CD4-positive, alpha-beta T cell treated with Interleukin-12 subunit alpha and Interleukin-12 subunit beta, for 1 hour (primary cell): Measurements from ENCODE around the gene RAD17.
"Not testable (repeated sequence)": the region's sequence is repeated elsewhere in the genome, so short reads cannot be mapped to it uniquely, and the experiment has no call there.

Source experiments
- DNase-seq: peaks from one replicate; pipeline ENCODE4 v3.0.0-alpha.2; 2020

RAD17 gene

DNA sequence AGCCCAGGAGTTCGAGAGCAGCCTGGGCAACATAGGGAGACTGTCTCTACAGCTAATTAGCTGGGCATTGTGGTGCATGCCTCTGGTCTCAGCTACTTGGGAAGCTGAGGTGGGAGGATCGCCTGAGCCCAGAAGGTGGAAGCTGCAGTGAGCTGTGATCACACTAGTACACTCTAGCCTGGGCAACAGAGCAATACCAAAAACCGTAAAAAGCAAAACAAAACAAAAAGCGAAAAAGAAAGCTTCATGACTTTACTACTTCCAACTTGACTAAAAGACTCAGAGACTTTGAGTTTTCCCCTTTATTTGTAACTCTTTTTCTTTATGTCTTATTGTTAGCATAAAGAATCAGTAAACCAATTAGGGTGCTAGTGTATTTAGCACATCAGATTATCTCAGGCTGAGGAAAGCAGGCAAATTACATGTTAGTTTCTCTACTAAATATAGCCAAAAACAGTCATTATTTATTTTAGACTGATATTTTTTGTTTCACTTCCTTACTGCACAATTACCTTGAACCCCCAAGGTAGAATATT lies 5.4 kb downstream of the RAD17 start:
- DNase-seq = no peak

DNA sequence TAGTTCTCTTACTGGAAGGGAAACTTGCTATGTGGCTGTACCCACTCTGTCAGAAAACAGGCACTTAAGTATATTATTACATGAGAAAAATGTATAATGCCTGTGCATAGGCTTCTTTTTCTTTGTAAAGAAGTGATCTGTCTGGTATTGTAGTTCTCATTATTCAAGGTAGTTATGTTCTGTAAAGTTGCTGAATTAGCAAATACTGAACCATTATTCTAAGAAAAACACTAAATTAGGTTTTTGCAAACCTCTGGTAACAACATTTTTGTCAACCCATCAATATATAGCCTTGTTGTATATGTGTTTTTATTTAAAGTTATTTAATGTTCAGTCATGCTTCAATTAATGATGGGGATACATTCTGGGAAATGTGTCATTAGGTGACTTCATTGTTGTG lies 8.8 kb downstream of the RAD17 start:
- no peak for DNase-seq

DNA sequence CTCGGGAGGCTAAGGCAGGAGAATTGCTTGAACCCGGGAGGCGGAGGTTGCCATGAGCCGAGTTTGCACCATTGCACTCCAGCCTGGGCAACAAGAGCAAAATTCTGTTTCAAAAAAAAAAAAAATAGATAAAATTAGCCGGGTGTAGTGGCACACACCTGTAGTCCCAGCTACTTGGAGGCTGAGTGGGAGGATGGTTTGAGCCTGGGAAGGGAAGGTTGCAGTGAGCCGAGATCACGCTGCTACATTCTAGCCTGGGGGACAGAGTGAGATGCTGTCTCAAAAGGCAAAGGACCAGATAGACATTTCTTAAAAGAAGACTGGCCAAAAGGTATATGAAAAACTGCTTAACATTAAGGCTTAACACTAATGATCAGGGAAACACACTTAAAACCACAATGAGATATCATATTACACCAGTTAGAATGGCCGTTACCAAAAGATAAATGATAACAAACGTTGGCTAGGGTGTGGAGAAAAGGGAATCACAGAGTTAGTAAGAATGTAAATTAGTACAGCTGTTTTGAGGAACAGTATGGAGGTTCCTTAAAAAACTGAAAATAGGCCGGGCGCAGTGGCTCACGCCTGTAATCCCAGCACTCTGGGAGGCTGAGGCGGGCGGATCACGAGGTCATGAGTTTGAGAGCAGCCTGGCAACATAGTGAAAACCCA lies 35.2 kb downstream of the RAD17 start:
- DNase-seq = no peak

DNA sequence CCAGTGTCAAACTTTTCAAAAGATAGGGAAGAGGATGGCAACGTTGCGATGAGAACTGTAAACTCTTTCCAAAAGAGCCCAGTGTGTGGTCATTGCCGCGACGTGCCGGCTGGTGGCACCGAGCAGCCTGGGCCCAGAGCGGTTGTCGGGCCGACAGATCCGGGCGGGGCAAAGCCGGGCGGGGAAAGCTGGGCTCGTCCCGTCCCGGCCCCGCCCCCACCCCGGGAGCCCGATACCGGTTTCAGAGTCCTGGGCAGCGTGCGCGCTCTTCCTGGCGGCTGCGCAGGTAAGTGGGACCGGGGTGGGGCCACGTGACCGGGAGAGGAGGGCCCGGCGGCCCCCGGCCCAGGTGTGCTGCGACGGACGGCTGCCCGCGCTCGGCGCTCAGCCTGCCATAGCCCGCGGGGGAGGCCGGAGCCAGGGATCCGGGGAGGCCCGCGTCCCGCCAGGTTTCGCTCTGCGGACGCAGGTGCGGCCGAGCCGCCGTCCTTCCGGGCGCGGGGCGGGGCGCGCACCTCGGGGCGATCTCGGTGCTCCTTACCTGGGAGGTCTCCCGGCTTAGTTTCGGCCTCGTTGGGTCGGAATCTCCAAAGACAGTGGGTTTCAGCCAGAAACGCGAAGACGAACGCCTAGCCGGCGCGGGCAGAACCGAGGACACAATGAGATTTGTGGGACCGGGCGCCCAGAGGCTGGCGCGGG lies 45.4 kb downstream of the RAD17 start, which contains the start of gene MARVELD2:
MARVELD2 (plus strand) TSS at position 232 of the 699 bp plus-strand sequence. CDS start 4,270 bp downstream, outside the sequence.
- peak; percentile 49 for DNase-seq

DNA sequence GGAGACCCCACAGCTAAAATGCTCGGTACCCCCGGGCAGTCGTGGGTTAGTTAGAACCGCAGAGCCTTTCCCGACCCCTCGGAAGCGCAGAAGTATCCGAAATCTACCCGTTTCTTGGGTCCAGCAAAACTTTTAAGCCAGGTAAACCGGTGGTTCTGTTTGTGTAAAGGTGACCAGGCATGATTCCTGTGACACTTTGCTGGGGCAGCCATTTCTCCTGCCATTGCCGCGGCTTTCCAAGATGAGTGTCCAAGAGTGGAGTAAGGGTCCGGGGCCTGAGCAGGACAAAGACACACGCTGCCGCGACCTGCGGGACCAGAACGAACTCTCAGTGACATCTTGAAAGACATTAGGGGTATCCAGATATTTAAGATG lies 46.0 kb downstream of the RAD17 start:
- DNase-seq = no peak

DNA sequence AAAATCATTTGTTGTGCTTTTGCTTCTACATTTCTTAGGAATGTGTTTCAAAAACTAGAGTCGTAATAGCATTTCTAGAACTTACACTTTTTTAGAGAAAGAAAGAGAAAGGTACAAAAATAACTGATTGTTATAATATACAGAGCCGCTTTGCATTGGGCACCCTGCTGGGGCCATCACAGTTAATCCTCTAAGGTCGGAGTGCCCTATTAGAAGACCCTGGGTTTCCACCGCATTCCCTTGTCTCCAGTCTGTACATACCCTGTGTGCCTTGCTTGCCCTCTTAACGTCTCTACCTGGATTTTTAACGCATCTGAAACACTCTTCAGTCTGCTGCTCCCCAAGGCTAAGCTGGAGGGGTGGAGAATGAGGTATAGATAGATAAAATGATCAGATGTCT lies 46.6 kb downstream of the RAD17 start:
- no peak for DNase-seq

DNA sequence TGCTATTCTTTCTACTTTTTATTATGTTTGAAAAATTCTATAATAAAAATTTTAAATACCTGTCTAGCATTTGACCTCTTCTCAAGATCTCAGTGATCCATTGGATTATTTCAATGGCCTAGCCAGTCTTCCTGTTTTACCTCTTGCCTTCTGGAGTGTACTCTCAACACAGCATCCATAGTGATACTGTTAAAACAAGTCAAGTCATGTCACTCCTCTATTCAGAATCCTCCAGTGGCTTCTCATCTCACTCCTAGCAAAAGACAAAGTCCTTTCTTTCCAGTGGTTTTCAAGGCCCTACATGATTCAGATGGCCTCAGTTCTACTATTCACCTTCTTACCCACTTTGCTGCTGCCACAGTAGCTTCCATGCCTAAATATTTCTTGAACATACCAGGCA lies 47.1 kb downstream of the RAD17 start:
- no peak for DNase-seq

DNA sequence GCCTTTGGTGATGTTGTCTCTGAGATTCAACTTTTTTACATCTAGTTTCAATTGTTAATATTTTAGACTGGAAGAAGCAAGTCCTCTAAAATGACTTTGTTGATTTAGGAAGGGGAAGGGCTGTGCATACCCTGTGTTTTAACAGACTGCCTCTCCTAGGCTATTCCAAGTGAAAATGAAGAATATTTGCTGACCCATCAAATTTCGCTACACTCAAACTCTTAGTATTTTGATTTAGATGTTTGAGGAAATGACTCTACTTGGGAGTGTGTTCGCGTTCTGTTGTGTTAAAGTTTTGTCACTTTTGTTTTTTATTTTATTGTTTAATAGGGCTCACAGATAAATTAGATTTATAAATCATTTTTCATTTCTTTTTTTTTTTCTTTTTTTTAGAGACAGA lies 48.9 kb downstream of the RAD17 start:
- DNase-seq = no peak

DNA sequence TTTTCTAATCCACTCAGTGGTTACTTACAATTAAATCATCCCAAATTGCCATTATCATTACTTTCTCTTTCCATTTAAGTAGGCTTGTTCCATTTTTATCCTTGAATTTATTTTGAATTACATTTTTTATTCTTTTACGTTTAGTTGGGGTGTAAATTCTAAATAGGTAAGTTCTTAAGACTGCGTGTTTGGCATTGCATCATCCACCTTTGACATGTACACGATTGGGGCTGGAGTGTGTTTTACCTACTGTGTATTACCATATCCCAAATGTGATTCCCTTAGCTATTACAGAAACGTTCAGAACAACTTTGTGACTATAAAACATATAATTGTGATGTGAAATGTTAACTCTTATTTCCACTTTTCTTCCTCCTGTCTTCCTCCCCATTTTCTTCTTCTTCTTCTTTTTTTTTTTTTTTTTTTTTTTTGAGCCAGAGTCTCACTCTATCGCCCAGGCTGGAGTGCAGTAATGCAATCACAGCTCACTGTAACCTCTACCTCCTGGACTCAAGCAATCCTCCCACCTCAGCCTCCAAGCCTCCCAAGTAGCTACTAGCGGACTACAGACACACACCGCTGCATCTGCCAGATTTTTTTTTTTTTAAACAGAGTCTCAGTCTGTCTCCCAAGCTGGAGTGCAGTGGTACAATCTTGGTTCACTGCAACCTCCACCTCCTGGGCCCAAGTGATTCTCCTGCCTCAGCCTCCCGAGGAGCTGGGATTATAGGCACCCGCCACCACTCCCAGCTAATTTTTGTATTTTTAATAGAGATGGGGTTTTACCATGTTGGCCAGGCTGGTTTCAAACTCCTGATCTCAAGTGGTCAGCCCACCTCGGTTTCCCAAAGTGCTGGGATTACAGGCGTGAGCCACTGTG lies 62.0 kb downstream of the RAD17 start:
- no peak for DNase-seq

DNA sequence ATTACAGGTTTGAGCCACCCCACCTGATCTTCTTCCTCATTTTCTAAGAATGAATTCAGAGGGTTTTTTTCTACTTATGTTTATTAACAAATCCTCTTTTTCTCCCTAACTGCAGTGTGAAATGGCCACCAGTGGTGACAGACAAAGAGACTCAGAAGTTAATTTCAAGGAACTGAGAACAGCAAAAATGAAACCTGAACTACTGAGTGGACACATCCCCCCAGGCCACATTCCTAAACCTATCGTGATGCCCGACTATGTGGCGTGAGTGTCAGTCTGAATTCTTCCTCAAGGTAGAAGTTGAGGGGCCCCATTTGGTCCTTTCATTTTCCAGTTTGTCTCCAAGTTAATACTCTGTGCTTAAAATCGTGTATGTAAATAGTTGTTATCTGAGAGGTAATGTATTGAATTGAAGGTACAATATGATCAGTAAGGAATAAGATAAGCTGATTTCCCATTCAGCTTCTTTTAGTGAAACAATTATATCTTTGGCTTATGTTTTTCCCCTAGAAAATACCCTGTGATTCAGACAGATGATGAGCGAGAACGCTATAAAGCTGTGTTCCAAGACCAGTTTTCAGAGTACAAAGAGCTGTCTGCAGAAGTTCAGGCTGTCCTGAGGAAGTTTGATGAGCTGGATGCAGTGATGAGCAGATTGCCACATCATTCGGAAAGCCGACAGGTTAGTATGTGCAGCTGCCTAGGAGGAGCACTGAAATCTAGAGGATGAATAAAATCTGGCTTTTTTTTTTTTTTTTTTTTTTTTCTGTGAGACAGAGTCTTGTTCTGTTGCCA lies 63.0 kb downstream of the RAD17 start:
- DNase-seq = no peak

DNA sequence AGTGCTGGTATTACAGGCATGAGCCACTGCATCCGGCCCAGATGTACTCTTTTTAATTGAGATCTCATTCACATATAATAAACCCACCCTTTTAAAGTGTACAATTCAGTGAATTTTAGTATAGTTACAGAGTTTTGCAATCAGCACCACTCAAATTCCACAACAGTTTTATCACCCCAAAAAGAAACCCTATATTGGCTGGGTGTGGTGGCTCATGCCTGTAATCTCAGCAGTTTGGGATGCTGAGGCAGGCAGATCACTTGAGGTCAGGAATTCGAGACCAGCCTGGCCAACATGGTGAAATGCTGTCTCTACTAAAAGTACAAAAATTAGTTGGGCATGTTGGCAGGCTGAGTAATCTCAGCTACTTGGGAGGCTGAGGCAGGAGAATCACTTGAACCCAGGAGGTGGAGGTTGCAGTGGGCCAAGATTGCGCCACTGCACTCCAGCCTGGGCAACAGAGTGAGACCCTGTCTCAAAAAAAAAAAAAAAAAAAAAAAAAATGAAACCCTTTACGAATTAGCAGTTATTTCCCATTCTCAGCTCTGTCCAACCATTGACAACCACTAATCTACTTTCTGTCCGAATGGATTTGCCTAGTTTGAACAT lies 65.8 kb downstream of the RAD17 start:
- DNase-seq = not testable (repeated sequence)

DNA sequence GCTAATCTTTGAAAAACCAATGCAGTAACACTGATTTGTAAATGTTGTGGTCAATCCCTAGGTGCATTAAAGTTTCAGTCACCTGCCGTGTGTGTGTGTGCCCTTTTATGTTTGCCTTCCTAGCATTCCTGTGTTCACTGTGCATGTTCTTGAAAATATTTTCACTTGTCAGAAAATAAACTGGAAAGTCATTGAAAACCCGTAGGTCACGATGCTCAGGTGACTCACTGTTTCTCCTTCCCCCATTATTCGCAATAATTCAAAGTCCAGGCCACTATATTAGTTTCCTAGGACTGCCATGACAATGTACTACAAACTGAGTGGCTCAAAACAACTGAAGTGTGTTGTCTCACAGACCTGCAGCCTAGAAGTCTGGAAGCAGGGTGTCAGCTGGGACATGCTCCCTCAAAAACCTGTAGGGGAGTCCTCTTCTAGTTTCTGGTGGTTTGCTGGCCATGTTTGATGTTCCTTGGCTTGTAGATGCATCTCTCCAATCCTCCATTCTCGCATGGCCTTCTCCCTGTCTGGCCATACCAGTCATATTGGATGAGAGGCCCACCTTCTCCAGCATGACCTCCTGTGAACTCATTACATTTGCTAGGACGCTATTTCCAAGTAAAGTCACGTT lies 74.6 kb downstream of the RAD17 start:
- no peak for DNase-seq

DNA sequence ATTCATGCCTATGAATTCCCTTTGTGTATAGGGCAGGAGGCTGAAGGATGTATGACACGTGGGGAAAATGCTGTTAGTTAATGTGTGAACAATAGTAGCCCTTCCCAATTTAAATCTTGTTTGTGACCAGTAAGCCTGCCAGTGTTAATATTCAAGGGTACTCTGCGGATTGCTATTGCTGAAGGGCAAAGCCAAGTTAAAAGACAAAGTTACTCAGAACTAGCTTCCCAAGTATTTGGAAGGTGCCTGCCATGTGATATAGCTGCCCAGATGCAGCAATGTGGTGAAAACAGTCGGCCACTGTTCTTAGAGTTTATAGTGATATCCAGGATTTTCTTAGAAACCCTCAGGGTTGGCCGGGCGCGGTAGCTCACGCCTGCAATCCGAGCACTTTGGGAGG lies 79.9 kb downstream of the RAD17 start:
- no peak for DNase-seq

DNA sequence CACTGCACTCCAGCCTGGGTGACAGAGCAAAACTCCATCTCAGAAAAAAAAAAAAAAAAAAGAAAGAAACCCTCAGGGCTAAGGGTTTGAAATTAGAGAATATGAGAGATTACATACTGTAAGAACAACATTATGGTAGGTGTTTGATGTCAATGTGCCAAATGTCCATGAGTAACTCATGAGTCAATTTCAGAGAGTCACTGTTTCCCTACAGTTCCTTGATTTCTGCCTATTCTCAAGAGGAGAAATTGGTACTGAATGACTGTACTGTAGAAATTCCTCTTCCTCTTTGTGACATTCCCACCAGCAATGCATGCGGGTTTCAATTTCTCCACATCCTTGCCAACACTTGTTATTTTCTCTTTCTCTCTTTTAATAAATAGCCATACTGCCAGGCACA lies 80.5 kb downstream of the RAD17 start:
- DNase-seq = no peak

DNA sequence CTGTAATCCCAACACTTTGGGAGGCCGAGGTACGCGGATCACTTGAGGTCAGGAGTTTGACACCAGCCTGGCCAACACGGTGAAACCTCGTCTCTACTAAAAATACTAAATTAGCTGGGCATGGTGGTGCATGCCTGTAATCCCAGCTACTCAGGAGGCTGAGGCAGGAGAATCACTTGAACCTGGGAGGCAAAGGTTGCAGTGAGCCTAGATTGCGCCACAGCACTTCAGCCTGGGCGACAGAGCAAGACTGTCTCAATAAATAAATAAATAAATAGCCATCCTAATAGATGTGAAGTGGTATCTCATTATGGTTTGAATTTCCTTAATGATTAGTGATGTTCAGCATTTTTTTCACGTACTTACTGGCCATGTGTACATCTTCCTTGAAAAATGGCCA lies 80.9 kb downstream of the RAD17 start:
- DNase-seq = not testable (repeated sequence)

DNA sequence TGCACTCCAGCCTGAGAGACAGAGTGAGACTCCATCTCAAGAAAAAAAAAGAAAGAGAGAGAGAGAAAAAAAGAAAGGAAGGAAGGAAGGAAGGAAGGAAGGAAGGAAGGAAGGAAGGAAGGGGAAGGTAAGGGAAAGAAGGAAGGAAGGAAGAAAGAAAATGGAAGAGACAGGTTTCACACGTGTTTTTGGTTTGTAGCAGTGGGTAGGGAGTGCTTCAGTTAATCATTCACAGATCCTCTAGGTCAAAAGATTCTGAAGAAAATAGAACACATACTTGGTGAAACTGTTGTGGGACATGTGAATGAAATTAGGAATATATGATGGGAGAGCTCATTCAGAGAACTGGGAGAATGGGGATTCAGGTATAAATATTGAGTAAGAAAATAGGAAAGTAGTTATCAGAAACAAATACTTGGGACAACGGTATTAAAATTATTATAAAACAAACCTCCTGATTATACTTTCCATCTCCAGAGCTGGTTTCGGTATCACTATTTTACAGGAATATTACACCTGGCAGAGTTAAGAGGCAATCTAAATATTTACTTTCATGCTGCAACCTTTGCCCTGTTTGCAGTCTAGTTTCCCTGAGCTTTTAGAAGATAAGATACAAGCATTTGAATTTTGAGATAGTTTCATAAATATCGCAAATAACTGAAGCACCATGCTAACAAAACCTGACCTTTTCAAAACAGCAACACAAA lies 82.5 kb downstream of the RAD17 start:
- DNase-seq = no peak

DNA sequence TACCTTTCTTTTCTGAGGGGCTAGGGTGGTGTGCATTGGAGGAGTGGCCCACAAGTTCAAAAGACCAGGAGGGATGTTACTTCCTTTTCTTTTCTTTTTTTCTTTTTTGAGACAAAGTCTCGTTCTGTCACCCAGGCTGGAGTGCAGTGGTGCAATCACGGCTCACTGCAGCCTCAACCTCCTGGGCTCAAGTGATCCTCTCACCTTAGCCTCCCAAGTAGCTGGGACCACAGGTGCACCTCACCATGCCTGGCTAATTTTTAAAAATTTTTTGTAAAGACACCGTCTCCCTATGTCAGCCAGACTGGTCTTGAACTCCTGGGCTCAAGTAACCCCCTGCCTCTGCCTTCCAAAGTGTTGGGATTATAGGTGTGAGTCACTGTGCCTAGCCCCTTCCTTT lies 83.9 kb downstream of the RAD17 start:
- DNase-seq = not testable (repeated sequence)

DNA sequence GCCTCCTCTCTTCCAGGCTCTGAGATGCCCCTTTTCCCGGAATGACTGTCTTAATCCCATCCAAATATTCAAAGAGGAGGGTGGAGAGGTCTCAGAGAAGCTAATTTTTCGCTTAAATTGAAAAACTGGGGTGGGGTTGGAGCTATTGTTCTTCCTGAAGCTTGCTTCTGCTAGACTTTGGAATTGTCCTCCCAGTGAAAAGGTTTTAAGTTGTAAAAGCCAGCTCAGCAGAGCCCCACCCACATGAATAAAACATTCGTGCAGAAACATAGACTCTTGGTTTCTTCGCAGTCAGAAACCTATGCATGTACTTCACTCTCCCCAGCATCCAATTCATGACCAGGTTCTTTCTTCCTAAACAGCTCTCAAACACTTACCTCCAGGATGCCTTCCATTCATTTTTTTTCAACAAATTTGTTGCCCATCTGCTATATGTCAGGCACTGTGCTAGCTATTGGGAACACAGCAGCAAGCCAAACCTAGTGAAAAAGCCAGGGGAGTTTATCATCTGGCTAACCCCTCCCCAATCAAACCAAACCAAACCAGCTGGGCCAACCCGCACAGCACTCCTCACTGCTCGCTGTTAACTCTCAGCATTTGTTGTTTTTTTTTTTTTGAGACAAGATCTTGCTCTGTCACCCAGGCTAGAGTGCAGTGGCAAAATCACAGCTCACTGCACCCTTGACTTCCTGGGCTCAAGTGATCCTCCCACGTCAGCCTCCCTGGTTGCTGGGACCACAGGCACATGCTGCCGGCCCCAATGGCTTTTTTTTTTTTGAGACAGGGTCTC lies 85.0 kb downstream of the RAD17 start:
- no peak for DNase-seq

DNA sequence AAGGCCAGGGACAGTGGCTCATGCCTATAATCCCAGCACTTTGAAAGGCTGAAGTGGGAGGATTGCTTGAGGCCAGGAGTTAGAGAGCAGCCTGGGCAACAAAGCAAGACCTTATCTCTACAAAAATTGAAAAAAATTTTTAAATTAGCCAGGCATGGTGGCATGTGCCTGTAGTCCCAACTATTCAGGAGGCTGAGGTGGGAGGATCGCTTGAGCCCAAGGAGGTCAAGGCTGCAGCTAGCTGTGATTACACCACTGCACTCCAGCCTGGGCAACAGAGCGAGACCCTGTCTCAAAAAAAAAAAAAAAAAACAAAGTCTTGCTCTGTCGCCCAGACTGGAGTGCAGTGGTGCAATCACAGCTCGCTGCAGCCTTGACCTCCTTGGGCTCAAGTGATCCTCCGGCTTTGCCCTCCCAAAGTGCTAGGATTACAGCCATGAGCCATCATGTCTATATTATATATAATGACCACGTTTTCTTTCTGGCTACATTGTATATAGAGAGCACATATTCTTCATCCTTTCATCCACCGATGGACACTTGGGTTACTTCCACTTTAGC lies 85.9 kb downstream of the RAD17 start:
- not testable (repeated sequence) for DNase-seq

DNA sequence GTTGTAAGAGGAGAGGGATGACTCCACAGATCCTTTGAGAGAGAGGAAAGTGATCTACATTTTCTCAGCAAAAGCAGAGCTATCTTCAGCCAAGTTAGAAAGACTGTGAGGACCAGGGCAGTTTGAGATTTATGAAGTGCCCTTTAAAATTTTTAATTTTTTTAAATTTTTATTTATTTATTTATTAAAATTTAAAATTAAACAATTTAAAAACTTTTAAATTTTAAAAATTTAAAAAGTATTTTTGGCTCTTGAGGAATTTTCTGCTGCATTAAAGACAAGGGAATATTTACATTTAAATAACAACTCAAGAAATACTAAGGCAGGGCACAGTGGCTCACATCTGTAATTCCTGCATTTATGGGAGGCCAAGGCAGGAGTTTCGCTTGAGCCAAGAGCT lies 92.6 kb downstream of the RAD17 start:
- no peak for DNase-seq
